ENCODE data around the gene AXDND1.
"Not testable (repeated sequence)": the region's sequence is repeated elsewhere in the genome, so short reads cannot be mapped to it uniquely, and the experiment has no call there.

The AXDND1 gene

DNA sequence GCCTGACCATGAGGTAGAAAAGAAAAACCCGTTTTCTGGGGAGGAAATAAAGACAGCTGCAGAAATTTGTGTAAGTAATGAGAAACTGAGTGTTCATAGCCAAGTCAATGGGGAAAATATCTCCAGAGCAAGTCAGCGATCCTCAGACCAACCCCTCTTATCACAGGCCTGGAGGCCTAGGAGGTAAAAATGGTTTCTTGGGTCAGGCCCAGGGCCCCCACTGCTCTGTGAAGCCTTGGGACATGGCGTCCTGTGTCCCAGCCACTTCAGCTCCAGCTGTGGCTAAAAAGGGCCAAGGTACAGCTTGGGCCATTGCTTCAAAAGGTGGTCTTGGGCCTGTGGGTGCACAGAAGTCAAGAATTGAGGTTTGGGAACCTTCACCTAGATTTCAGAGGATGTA is 108.9 kb downstream of the AXDND1 start:
- DNase-seq, result no peak

DNA sequence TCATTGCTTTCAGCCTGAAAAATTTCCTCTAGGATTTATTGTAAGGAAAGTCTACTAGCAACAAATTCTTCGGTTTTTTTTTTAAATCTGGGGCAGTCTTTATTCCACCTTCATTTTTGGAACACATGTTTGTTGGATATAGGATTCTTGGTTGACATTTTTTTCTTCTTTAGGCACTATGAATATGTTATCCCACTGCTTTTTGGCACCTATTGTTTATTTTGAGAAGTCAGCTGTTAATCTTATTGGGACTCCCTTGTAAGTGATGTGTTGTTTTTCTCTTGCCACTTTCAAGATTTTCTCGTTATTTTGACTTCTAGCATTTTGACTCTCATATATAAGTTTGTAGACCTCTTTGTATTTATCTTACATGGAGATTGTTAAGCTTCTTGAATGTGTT is 110.7 kb downstream of the AXDND1 start:
- DNase-seq, result no peak

DNA sequence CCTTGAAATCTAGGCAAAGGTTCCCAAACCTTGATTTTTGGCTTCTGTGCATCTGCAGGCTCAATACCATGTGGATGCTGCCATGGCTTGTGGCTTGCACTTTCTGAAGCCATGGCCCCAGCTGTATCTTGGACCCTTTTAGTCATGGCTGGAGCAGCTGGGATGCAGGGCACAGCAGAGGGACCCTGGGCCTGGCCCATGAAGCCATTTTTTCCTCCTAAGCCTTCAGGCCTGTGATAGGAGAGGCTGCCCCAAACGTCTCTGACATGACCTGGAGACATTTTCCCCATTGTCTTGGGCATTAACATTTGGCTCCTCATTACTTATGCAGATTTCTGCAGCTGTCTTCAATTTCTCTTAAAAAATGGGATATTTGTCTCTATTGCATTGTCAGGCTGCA is 112.6 kb downstream of the AXDND1 start:
- no peak for DNase-seq

DNA sequence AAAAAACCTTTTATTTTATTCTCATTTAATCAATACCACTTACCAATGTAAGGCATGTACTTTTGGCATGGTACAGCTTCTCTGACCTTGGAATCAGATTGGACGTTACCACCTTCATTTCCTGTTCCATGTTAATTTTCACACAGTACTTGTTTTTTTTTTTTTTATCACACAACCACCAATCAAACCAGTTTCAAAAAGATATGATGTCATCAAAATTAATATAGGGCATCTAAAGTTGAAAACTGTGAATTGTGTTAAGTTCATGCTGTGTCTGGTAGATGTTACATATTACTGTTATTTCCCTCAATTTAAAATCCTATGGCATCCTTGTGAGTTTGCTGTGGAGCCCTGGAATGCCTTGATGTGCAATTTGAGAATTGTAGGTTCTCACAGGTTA is 124.8 kb downstream of the AXDND1 start:
- no peak for DNase-seq

DNA sequence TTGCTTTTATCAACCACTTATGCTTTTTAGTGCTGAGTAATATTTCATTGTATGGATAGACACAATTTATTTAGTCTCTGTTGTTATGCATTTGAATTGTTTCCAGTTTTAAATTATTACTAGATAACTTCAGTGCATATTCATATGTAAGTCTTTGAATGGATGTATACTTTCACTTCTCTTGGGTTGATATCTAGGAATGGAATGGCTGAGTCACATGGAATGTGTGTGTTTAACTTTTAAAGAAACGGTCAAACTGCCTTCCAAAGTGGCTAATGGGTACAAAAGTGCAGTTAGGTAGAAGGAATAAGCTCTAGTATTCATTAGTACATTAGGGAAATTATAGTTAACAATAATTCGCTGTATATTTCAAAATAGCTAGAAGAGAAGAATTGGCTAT is 127.6 kb downstream of the AXDND1 start:
- no peak for DNase-seq

DNA sequence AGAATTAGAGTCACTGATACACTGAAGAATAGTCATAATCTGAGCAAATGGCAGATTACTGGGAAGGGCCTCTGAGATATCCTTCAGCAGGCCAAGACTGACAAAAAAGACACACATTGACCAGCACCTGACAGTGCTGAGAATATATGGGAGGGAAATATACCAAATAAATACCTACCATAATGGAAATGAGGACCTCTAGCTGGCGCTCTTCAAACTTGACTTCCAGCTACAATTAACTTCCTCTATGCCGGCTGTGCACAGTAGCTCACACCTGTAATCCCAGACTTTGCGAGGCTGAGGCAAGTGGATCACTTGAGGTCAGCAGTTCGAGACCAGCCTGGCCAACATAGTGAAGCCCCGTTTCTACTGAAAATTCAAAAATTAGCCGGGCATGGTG is 140.4 kb downstream of the AXDND1 start:
- no peak for DNase-seq

DNA sequence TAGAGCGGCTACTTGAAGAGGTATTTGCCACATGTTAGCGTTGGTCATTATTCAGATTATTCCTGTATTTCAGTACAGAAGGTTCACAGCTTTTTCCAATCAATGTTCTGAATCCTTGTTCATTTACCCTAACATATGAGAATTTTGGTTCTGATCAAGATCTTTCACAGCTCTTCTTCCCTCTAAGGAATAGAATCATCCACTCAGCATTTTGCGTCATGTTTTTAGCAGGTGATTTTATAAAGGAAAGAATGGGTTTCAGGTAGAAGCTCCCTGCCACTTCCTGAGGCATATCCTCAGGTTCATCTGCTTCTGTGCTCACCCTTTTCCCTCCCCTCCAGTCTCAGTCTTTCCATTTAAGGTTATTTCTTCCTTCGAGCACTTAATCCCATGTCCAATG is 143.6 kb downstream of the AXDND1 start:
- DNase-seq, result no peak

DNA sequence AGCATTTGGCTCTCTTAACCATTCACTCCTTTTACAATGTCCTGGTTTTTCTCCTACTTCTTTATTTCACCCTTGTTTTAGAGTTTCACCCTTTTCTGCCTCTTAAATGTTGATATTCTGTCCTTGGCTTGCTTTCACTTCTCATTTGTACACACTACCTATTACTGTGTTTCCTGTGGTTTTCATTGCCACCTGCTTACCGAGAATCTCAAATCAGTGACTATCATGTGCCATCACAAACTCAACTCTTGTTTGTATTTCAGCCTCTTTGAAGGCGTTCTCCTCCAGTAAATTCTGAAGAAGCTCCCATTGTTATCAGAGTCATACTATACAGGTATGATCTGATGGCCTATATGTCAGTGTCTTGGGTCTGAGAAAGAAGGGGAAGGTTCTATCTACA is 144.3 kb downstream of the AXDND1 start:
- DNase-seq, result no peak

DNA sequence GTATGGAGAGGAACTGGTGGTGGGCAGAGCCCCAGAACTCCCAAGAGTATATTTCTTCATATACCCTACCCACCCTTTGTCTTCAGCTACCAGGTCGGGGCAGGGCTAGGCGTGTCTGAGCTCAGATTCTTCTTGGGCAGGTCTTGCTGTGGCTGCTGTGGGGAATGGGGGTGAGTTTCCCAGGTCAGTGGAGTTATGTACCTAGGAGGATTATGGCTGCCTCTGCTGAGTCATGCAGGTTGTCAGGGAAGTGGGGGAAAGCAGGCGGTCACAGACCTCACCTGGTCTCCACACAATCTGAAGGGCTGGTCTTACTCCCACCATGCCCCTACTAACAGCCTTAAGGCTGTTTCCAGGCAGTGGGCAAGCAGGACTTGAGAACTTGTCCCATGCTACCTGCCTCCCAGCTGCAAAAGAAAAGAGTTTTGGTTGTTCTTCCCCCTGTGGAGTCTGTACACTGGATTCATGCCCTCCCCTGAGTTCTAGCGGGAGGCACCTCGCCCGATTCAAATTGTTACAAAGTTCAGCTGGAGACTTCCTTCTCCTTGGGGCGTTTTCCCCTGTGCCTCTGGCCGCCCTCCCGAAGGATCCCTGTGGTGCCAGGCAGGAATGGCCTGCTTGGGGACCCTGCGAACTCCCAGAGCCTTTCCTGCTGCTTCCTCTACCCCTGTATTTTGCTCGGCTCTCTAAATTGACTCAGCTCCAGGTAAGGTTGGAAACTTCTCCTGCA is 151.4 kb downstream of the AXDND1 start:
- DNase-seq, result no peak

DNA sequence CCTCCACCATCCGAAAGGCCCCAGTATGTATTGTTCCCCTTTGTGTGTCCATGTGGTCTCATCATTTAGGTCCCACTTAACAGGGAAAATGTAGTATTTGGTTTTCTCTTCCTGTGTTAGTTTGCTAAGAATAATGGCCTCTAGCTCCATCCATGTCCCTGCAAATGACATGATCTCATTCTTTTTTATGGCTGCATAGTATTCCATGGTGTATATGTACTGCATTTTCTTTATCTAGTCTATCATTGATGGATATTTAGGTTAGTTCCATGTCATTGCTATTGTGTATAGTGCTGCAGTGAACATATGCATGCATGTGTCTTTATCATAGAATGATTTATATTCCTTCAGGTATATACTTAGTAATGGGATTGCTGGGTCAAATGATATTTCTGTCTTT is 152.8 kb downstream of the AXDND1 start:
- not testable (repeated sequence) for DNase-seq

DNA sequence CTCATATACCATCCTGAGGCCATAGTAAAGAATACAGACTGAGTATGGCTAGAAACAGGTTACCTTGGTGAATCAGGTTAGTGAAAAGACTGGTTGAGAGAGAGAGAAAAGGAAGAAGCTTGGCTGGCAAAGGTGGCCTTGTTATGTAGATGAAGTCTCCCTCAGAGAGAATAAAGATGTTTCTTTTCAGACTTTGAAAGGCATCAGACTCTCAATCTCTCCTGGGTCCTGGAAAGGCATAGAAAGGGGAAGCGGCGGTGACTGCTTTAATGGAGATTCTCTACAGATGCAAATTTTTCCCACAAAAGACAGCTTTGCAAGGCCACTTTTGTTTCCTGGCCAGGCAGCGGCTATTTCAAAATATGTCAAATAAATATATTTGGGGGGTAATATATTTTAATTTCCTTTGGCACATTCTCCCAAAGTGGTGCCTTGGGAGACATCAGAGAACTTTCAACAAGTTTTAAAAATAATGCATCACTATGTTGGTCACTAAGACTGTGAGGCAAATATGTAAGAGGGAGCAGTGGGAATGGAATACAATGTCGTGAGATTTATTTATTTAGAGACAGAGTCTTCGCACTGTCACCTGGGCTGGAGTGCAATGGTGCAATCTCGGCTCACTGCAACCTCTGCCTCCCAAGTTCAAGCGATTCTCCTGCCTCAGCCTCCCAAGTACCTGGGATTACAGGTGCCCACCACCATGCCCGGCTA is 163.9 kb downstream of the AXDND1 start:
- DNase-seq, result no peak

DNA sequence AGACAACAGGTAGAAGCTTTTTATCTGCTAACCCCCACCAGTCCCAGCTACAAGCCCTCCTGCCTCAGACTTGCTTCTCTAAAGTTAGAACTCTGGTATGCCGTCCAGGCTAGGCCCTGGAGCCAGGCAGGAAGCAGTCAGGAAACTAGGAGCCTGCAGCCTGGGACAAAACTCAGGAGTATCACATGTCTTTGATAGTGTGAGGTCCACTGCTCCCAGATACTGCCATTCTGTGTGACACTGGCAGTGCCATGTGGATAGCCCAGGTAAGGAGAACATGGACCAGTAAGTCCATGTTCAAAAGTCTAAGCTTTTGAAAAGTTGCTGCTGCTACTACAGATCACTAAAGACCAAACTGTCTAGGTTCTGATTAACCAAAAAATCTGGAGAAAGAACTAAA is 164.6 kb downstream of the AXDND1 start:
- DNase-seq, result no peak

DNA sequence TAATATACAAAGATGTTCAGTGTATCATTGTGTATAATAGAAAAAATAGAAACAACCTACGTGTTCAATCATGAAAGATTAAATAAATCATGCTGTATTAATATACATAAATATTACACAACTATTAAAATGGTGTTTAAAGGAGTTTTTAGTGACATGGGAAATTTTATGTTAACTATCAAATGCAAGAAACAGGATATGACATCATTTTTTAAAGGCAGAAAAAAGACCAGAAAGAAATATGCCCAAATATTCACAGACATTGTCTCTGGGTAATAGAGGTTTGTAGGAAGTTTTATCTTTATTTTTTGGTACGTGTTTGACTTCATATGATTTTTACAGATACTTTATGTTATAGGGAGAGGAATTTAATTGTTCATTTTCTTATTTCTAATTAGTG is 176.0 kb downstream of the AXDND1 start:
- DNase-seq, result no peak

DNA sequence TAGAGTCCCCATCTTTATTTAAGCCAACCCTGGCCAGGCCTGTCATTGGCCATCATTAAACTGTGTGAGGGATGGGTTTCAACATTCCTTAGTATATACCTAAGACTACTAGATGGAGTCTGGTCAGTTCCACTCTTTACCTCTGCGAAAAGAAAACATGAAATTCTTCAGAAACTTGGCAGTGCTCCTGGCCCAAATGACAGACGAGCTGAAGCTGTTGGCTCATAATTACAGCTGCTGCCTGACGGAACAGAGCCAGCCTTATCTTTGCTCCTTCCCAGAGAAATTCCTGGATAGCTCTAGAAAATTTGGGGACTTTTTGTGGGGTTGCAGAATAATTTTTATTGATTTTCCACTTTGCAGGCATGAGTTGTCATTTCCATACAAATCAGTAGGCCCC is 179.6 kb downstream of the AXDND1 start:
- DNase-seq, result no peak

DNA sequence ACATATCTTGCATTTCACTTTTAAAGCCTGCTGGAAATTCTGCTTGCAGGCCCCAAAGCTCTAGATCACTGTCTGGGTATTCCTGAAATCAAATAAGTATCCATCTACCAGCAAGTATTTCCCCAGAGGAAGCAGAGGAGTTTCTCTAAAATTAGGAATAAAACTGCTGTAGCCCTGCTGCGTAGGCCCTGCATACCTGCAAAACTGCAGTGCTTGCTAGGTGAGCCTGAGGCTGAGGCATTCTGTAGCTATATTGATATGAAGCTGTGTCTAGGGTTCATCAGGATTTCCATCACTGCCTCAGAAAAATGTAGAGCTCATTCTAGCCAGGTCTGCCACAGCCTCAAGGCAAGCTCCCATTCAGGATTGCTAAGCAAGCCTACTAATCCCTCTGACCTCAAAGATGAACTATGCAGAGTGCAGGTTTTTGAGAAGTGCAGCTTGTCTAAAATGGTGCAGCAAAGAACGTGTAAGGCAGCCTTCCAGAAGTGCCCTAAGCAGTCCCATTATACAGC is 181.3 kb downstream of the AXDND1 start:
- no peak for DNase-seq

DNA sequence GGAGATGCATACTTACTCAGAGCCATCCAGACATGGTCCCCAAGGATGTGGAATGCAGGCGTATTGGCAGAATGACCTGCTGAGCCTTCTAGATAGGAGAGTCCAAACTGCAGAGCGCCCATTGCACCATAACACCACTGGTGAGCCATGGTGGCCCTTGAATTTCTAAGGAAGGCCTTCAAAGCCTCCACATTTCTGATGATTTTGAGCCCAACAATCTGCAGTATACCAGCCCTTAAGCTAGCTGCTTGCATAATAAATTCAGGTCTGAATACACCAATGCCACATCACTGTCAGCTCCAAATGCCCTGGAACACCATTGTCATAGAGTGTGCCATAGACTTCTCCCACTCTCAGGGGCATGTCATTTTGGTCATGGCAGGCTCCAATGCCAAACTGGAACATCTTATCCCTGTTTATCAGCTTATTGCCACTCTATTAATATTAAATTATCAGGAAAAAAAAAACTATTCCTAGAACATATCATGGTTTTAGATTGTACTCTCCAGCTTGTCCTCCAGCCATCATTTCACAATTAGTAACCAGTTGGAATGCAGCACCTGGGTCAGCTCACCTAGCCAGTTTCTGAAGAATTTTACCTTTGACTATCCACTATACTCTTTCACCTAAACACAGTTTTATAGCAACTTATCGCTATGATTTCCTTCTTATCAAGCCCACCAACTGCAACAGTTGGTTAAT is 183.0 kb downstream of the AXDND1 start:
- DNase-seq, result no peak

DNA sequence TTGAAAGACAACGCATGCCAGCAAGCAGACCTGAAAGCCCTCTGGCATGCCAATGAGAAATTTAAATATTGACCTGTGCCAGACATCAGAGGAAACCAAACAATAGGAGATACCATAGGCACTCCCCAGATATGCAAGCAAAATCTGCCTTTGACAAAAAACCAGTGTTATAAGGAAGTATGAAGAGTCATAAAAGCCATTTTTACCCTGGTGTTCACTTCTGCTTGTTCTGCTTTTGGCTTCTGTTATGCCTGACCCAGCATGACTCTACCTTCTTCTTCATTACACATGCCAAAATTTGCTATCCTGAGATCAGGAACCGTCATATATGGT is 183.6 kb downstream of the AXDND1 start:
- no peak for DNase-seq

DNA sequence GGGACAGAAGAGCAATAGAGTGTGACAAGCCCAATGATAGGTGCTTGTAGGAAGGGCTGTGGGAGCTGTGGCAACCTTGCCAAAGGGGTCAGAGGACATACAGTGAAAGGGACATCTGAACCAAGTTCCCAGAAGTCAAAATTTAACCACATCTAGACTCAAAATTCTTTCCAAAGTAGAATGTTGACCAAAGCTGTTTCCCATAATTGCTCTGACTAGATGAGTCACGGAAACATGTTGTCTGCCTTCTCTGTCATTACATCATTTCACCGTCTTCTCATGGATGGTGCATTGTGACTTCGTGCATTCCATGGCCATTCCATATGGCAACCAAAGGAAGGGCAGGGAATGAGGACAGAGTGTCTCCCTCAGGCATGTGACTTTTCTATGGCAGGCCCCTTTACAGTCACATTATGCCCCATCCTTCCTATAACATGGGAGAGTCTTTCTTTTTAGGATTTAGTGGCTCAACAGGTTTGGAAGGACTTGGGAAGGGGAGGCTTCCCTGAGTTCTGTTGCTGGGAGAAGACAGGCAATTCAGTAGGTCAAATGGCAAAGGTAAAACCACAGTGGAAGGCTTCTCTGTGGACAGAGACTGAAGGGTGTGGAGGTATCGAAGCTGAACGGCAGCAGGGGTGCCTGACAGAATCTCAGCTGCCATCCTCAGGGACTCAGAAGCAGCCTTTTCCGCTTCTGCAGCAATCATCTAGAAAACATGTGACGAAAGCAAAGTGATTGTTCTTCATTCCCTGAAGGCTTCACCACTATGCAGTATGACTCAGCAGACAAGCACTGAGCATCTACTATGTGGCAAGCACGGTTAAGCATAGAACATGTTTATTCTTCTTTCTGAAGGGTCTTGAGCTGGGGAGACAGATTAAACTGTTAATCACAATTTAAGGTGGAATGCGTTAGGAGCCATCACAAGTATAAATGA is 185.2 kb downstream of the AXDND1 start:
- no peak for DNase-seq

DNA sequence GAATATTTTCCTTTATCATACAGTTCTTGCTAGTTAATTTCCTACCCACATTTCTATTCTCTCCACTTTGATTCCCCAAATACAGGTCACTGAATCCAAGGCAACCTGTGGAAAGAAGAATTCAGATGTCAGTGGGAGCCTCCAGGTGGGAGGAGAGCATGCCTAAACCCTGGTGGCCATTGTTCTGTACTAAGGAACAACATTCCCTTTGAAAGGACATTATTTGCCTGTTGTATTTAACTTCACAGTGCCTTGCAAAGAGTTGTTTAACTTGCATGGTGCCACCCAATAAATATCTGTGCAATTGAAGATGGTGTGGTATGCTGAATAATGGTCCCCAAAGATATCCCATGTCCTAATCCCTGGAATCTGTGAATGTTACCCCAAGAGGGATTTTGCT is 188.7 kb downstream of the AXDND1 start:
- DNase-seq, result no peak

DNA sequence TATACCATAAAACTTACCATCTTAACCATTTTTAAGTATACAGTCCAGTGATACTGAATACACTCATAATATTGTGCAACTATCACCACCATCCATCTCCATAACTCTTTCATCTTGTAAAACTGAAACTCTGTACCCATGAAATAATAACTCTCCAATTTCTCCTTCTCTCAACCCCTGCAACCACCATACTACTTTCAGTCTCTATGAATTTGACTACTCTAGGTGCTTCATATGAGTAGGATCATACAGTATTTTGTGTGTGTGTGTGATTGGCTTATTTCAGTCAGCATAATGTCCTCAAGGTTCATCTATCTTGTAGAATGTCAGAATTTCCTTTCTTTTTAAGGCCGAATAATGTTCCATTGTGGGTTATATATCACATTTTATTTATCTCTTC is 192.3 kb downstream of the AXDND1 start:
- DNase-seq, result no peak

DNA sequence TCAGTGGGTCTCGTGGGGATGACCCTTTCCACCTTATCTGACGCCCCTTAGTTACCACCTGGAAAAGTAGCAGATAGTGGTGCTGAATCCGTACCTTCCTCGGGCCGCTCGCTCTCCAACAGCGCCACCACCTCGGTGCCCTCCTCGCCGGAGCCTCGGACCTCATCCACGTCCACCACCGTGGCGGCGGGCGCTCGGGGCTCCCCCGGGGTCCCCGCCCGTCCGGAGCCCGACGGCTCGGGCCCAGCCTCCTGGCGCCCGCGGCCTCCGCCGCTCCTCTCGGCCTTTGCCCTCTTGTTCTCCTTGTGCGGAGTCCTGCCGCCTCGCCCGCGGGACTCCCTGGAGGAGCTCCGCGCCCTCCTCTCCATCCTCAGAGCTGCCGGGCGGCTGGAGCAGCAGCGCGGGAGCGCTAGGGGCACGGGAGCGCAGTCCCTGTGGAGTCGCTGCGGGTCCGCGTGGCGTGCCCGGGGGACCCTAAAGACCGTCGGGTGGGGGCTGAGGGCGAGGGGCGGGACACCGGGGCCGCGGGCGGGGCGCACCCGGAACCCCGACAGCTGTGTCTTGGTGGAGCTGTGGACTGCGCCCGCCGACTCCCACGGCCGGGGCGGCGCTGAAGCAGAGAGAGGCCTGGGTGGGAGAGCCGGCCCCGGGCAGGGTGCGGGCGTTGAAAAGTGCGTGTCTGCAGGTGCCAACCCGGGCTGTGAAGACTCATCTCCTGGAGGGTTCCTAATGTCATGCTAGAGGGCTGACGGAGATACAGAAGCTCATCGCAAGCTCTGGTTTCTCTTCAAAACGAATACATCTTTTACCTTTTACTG is 209.9 kb downstream of the AXDND1 start, which contains the start of gene NPHS2:
NPHS2 (minus strand) TSS at position 452 of the 818 bp plus-strand sequence; CDS start at position 368, 84 bp downstream.
- DNase-seq, result no peak

DNA sequence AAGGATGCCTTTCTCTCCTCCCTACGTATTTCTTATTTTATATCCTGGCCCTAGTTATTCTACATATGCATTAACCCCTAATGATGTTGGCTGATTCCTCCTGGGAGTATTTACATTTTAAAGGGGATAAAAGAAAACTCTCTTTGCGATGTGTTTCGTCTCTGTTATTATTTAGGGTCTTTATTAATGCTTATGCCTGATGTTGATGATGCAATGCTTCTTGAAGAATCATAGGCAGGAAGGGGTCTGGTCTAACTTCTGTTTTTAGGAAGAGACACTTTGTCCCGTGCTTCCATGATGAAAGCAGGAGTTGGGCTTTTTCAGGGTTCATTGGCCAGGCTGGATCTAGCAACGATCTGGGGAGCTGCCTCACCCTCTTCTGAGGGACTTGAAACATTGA is 210.7 kb downstream of the AXDND1 start:
- DNase-seq, result no peak
